GM10248 (cell line): ENCODE measurements around the gene TNIK.

Experiments used
- CTCF ChIA-PET: fragments of 300-600 bp; sonication (Branson Sonifier 250); formaldehyde crosslinking; extraction: SDS; loops from one replicate; lab custom pipeline; 2021; ENCODE audit warnings: antibody characterized with exemption; lab: Yijun Ruan, JAX
- POLR2A ChIA-PET: fragments of 350-650 bp; sonication (Branson Sonifier 250); formaldehyde crosslinking; extraction: SDS; loops from one replicate; lab custom pipeline; 2020; ENCODE audit warnings: antibody characterized with exemption; lab: Yijun Ruan, JAX
- DNase-seq: peaks from one replicate; pipeline ENCODE4 v3.0.0; 2012; ENCODE audit errors: extremely low spot score
- CTCF ChIP-seq: IDR thresholded peaks from 2 replicates; pipeline ENCODE4 v1.5.1; 2012; ENCODE audit warnings: mild to moderate bottlenecking, low read depth; ENCODE audit errors: extremely low read depth, missing control alignments, control extremely low read depth

TNIK gene

GRCh38 chr3:171286580-171287249 is 173.5 kb downstream of the TNIK start:
- ChIA-PET CTCF (interaction anchor here (1.8 to 11.1 kb wide), 2 partner anchors 7 to 29 kb away, joined by 4 to 62 read pairs; no protein-coding TSS in a partner anchor), POLR2A (no interaction called here)
- TF ChIP-seq CTCF, result no peak
- peak; percentile 40 for DNase-seq

- CTCF ChIA-PET, result interaction anchor here (0.6 to 11.1 kb wide), 11 partner anchors 9 to 281 kb away, joined by 3 to 62 read pairs (median 3); no protein-coding TSS in a partner anchor
- DNase-seq, result no peak
- TF ChIP-seq CTCF, result no peak
- POLR2A ChIA-PET, result no interaction called here
These were observed 174.9 kb downstream of the TNIK start for GRCh38 chr3:171285287-171285686.

- CTCF ChIA-PET, result interaction anchor here (0.6 to 11.1 kb wide), 12 partner anchors 7 to 63 kb away, joined by 3 to 62 read pairs (median 3); no protein-coding TSS in a partner anchor
- DNase-seq, result peak; percentile 18
- no peak for TF ChIP-seq CTCF
- POLR2A ChIA-PET, result no interaction called here
These were observed 175.7 kb downstream of the TNIK start for GRCh38 chr3:171284308-171285075.

GRCh38 chr3:171283848-171284222 is 176.4 kb downstream of the TNIK start:
- CTCF ChIA-PET, result interaction anchor here (0.9 to 11.1 kb wide), 6 partner anchors 7 to 64 kb away, joined by 3 to 62 read pairs (median 4); no protein-coding TSS in a partner anchor
- TF ChIP-seq CTCF, result no peak
- POLR2A ChIA-PET, result no interaction called here
- DNase-seq, result no peak

GRCh38 chr3:171283183-171283847 is 176.9 kb downstream of the TNIK start:
- POLR2A ChIA-PET, result interaction anchor here (0.5 kb wide), 1 partner anchor 919 kb away, joined by 4 read pairs; no protein-coding TSS in a partner anchor
- CTCF ChIA-PET, result interaction anchor here (0.9 to 11.1 kb wide), 6 partner anchors 8 to 64 kb away, joined by 3 to 62 read pairs (median 4); no protein-coding TSS in a partner anchor
- DNase-seq, result no peak
- no peak for TF ChIP-seq CTCF

- DNase-seq, result no peak
- CTCF ChIA-PET, result interaction anchor here (0.9 to 11.1 kb wide), 4 partner anchors 9 to 25 kb away, joined by 3 to 62 read pairs (median 29); no protein-coding TSS in a partner anchor
- no peak for TF ChIP-seq CTCF
- POLR2A ChIA-PET, result no interaction called here
These were observed 178.2 kb downstream of the TNIK start for GRCh38 chr3:171282041-171282440.
